PFSK-1 (cell line): ENCODE measurements around the gene RSPH6A.

Source experiments
- FOXP2 ChIP-seq: optimal IDR thresholded peaks from 2 replicates; pipeline ENCODE3; 2011; ENCODE audit warnings: borderline replicate concordance, control low read depth, inconsistent platforms; ENCODE audit not compliant: insufficient read depth; ENCODE audit errors: extremely low read length, extremely low read depth
- POLR2AphosphoS5 ChIP-seq: IDR thresholded peaks from 2 replicates; pipeline ENCODE4 v1.6.1; 2012; ENCODE audit warnings: low read depth, mild to moderate bottlenecking, control low read depth, low read length, moderate library complexity
- SIN3A ChIP-seq: IDR thresholded peaks from 2 replicates; pipeline ENCODE4 v1.6.1; 2012; ENCODE audit warnings: mild to moderate bottlenecking, low read length, moderate library complexity, borderline replicate concordance; ENCODE audit not compliant: insufficient read depth
- TAF1 ChIP-seq: IDR thresholded peaks from 2 replicates; pipeline ENCODE4 v1.6.1; 2012; ENCODE audit warnings: low read length, control low read depth, borderline replicate concordance; ENCODE audit not compliant: insufficient read depth
- TF ChIP-seq, protein P1 (sequence below), 2 experiments: IDR thresholded peaks; 2 replicates each; pipeline versions ENCODE4 v1.6.1 to v1.8.0; 2011 to 2012; ENCODE audit warnings: low read depth in 2 of 2, low read length in 2 of 2, control low read depth in 1 of 2, inconsistent platforms in 1 of 2, mild to moderate bottlenecking in 1 of 2, moderate library complexity in 1 of 2; ENCODE audit not compliant: insufficient read depth in 1 of 2

RSPH6A gene

DNA sequence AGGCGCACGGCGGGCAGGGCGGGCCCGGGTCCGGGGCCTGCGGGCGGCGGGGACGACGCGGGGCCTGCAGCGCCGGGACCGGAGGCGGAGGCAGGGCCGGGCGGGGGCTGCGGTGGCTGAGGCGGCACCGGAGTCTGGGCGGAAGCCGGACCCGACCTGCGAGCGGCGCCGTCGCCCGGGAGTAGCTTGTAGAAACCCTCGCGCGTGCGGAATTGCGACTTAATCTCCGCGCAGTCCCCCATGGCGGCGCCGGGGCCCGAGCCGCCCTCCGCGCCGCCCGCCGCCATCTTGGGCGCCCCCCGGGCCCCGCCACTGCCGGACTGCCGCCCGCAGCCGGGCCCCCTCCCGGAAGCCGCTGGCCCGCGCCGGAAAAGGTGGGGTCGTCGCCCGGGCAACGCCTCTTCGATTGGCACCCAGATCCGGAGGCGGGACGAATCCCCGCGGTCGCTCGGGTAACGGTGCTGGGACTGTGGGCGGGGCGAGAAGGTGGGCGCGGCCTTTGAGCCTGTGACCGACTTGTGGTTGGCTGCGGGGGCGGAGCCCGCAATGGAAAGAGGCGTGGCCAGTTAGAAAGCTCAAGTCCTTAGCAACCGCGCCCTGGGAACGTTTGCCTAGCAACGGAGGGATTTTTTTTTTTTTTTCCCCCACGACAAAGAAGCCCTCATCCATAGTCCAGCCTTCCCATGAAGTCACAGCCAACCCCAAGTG, 22.5 kb downstream of the RSPH6A start, which contains the start of gene DMWD:
Gene DMWD (minus strand): TSS at position 376 of the 708 bp plus-strand sequence. CDS start 89 bp downstream, at position 287.
- TF ChIP-seq, protein P1, sequence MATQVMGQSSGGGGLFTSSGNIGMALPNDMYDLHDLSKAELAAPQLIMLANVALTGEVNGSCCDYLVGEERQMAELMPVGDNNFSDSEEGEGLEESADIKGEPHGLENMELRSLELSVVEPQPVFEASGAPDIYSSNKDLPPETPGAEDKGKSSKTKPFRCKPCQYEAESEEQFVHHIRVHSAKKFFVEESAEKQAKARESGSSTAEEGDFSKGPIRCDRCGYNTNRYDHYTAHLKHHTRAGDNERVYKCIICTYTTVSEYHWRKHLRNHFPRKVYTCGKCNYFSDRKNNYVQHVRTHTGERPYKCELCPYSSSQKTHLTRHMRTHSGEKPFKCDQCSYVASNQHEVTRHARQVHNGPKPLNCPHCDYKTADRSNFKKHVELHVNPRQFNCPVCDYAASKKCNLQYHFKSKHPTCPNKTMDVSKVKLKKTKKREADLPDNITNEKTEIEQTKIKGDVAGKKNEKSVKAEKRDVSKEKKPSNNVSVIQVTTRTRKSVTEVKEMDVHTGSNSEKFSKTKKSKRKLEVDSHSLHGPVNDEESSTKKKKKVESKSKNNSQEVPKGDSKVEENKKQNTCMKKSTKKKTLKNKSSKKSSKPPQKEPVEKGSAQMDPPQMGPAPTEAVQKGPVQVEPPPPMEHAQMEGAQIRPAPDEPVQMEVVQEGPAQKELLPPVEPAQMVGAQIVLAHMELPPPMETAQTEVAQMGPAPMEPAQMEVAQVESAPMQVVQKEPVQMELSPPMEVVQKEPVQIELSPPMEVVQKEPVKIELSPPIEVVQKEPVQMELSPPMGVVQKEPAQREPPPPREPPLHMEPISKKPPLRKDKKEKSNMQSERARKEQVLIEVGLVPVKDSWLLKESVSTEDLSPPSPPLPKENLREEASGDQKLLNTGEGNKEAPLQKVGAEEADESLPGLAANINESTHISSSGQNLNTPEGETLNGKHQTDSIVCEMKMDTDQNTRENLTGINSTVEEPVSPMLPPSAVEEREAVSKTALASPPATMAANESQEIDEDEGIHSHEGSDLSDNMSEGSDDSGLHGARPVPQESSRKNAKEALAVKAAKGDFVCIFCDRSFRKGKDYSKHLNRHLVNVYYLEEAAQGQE (IDR thresholded peaks at IDR 0.05; ENCODE audit: insufficient read depth in 1 of 2, low read depth in 2 of 2, low read length in 2 of 2), result 0 out of 4 replicates have a peak, but pooled peaks of 1 of the 2 experiments have one; percentile 1
- no peak; the same call in 1 of the 2 replicates for TF ChIP-seq POLR2AphosphoS5
- TF ChIP-seq SIN3A, result 0 out of 2 replicates have a peak, but pooled peaks have one; percentile 50
- TF ChIP-seq TAF1, result peak; percentile 88
- peak; percentile 51 for TF ChIP-seq FOXP2

DNA sequence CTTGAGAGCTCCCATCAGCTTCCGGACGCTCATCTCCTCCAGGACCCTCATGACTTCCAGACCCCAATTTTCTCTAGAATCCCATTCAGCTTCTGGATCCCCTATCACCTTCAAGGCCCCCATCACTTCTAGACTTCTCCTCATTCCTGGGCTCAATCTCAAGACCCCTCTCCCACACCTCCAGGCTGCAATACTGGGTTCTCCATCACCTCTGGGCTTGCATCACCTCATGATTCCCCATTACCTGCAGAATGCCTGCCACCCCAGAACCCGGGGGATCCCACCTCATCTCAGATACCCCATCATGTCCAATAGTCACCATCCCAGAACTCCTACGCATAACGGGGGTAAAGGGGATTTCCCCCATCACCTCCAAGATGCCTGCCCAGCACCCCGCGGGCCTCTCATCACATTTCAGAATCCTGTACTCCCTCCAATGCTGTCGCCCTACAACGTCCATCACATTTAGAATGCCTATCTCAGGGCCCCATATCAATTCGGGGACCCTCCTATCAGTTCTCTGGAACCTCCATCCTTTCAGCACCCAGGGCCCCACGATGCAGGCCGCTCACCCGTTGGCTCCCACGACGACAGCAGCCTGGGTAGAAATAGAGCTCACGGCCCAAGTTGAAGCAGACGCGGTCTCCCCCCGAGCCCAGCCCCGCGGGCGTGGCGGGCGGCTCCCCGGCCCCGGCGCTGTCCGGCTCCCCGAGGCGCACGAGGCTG, 23.2 kb downstream of the RSPH6A start:
- TF ChIP-seq, protein P1 (IDR thresholded peaks at IDR 0.05; ENCODE audit: insufficient read depth in 1 of 2, low read depth in 2 of 2, low read length in 2 of 2), result 0 out of 4 replicates have a peak, but pooled peaks of 1 of the 2 experiments have one; percentile 16
- TF ChIP-seq TAF1, result no peak

DNA sequence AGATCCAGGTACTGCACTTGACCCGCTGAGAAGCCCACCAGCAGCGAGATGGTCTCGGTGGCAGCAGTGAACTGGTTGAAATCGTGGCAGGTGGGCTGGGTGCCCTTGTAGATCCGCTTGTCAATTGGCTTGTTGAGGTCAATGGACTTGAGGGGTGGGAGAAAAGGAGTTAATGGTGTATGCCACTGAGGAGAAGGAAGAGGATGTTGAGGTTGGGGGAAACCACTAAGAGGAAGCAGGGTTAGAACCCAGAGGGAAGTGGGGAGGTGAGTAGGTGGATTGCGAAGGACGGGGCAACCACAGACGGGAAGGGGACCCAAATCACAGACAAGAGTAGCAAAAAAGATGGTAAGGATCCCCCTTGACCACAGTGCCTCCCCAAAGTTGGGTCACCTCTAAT, 24.2 kb downstream of the RSPH6A start:
- TF ChIP-seq, protein P1 (IDR thresholded peaks at IDR 0.05; ENCODE audit: insufficient read depth in 1 of 2, low read depth in 2 of 2, low read length in 2 of 2), result no peak
- TF ChIP-seq POLR2AphosphoS5, result no peak
- TF ChIP-seq FOXP2, result no peak
- no peak for TF ChIP-seq SIN3A
- no peak for TF ChIP-seq TAF1

DNA sequence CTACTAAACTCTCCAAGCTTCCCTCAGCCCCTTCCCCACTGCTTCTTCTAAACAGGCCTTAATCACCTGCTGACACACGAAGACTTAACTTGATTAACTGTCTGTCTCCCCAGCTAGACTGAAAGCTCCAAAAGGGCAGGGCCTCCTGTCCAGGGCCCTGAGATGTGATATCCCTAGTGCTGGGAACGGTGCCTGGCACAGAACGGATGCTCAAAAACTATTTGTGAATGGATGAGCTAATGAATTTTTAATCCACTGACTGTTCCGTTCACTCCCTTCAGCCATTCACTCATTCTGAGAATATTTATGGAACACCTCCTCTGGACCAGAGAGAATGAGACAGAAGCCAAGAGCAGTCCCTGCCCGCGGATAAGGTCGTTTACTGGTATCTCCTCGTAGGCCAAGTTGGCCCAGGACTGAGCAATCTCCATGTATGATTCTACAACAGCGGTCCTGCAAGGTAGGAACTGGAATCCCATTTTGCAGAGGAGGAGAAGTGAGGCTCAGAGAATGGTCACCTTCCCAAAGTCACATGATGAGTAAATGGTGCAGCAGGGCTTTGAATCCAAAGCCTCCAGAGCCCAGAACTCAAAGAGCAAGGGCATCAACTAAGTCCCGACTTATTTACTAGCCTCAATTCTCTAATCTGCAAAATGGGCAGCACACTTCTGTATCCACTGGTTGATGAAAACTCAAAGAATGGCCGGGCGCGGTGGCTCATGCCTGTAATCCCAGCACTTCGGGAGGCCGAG, 25.9 kb downstream of the RSPH6A start:
- TF ChIP-seq FOXP2, result no peak
- TF ChIP-seq TAF1, result no peak
- TF ChIP-seq POLR2AphosphoS5, result no peak
- TF ChIP-seq SIN3A, result no peak
- TF ChIP-seq, protein P1 (IDR thresholded peaks at IDR 0.05; ENCODE audit: insufficient read depth in 1 of 2, low read depth in 2 of 2, low read length in 2 of 2), result no peak
